ENCODE results near the gene LGALS3BP. TPM values are rescaled to one million over a fixed set of nuclear protein-coding genes. Genes with fewer than 3 reads are reported as not detected.

The LGALS3BP gene
- 206 TPM for total RNA-seq

DNA sequence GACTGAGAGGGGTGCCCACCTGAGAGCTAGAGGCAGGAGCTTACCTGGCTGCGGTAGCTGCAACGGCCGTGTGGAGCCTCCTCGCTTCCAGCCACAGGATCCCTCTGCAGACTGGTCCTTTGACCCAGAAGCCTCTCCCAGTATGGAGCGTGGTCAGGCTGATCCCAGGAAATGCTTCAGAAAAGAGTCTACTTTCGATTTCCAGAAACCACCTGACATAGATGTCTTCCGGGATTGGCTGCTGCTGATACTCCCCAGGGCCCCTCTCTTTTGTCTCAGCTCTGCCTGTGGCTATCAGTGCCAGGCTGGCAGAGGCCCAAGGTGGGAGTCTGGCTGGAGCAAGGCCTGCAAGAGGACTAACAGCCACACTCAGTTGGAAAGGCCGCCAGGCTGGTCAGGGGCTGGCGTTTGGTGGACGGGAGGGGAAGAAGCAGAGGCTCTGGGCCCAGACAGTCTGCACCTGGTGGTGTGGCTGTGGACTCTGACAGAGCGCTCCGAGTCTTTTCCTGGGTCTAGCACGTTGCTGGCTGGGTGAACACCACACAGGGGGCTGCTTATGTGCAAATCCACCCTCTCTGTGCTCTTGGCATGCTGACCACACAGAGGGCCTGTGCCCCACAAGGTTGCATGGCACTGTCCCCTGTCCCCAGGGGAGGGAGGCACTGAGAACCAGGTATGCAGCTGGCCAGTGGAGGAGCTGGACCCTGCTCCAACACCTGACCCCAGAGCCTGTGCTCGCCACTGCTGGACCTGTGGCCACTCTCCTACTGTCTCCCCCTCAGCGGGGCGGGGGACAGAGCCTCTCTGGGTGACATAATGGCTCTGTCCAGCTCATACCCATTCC is at the start of gene LGALS3BP:
TSS of gene LGALS3BP (minus strand) at position 144 of the 844 bp plus-strand sequence. CDS start 2,732 bp downstream, outside the sequence.

GRCh38 chr17:79023886-79024771 is 44.4 kb upstream of the LGALS3BP start, which contains the start of gene C1QTNF1:
TSS of gene C1QTNF1 (plus strand) at chr17:79024169. CDS start at chr17:79043969, 19,800 bp downstream.

GRCh38 chr17:79009397-79010303 is 29.9 kb upstream of the LGALS3BP start, which contains the start of gene CANT1:
TSS of gene CANT1 (minus strand) at chr17:79009764. CDS start at chr17:78997622, 12,142 bp downstream.

GRCh38 chr17:78925234-78925633 is 54.5 kb downstream of the LGALS3BP start, which contains the start of gene TIMP2:
TSS of gene TIMP2 (minus strand) at chr17:78925387. CDS start at chr17:78925088, 299 bp downstream.

Other genes with a start within 250 kb of the LGALS3BP start
- gene CYTH1, start 197.7 kb downstream of the LGALS3BP start, total RNA-seq = 37.5 TPM
- gene USP36, start 139.1 kb downstream of the LGALS3BP start, total RNA-seq = 60.1 TPM
- 8.1 TPM for gene CEP295NL, start 76.7 kb downstream of the LGALS3BP start, total RNA-seq
- gene TIMP2, start 54.5 kb downstream of the LGALS3BP start, total RNA-seq = 86.2 TPM
- 35.6 TPM for gene CANT1, start 29.8 kb upstream of the LGALS3BP start, total RNA-seq
- gene C1QTNF1, start 44.2 kb upstream of the LGALS3BP start, total RNA-seq = 8.8 TPM
- 39.6 TPM for gene ENGASE, start 94.9 kb upstream of the LGALS3BP start, total RNA-seq

Data from metanephros (tissue), 1 donor.